COLO829 (cell line): ENCODE results near the gene BLOC1S1.
"Not testable (repeated sequence)": the region's sequence is repeated elsewhere in the genome, so short reads cannot be mapped to it uniquely, and the experiment has no call there.

ENCODE experiments used
- DNase-seq: peaks from one replicate; pipeline ENCODE4 v3.0.0; 2012; ENCODE audit warnings: low spot score

The BLOC1S1 gene

DNA sequence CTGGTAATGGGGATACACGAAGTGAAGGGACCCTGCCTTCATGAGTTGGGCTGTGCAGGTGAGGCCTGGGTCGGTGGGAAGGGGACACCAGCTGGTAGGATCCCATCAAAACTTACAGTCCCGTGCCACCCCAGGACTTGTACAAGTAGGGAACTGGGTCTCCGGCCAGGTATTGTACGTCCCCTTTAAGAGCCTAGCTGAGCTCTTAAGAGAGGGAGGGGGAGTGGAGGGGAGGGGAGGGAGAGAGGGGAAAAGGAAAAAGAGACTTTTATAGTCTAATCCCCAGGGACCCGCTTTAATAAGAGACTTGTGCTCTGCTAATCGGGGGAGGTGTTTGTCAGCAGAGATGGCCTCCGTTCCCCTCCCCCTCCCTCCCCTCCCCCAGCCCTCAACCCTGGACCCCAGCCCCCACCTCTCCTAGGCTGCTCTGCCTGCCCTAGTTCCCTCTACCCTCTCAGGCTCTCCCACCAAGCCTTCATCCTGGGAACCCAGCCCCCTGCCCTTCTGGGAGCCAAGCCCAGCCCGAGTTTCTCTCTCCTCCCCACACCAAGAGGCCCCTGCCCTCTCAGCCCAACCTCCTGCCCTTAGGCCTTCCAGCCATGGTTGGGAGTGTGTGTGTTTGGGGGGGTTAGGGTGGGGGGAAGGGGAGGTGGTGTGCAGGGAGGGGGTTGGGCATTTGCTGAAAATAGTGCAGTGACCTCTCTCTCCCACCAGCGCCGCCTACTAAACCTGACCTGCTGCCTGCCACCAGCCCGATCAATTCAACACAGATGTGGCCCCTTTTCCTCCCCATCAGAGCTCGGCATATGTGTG, 29.7 kb downstream of the BLOC1S1 start:
- DNase-seq, result peak; percentile 87

DNA sequence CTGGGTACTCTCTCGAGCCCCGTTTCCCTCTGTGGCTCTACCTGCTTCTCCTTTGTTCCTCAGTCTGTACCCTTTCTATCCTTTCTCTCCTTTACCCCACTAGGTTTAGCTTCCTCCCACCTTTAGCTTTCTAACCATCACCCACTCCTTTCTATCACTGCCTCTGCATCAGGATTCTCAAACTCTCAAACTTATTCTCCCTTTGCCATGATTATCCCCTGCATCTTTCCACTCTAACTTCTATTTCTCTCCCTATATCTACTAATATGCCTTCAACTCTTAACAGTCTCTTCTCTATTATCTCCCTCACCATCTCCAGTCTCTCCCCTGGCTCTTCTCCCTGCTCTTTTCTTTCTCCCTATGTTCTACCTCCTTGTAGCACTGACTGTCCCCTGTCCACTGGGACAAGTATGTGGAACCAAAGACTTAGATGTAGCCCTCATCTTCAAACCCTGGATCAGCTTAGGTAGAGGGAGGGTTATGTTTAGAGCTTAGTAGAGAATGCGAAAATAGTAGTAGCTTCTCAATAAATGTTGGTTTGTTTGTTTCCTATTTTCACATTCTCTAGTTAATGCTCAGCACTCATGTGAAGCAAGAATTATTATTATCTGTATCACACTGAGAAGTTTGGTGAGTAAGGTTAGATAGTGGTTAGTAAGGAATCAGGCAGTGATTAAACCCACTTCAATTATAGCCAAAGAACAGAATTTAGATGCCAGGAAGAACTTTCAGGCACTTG, 30.5 kb downstream of the BLOC1S1 start:
- DNase-seq, result no peak

DNA sequence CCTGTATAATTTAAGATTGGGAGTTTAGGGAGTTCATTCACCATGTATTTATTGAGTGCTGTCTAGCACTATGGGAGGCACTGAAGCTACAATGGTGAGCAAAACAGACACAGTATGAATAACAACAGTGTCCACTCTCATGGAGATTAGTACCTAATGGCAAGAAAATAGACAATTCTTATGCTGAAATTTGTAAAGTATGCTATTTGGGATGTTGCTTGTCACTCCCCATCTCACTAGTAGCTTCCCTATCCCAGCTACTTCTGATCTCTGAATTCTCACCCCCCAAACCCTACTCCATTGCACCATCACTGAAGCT, 31.0 kb downstream of the BLOC1S1 start:
- DNase-seq, result no peak

DNA sequence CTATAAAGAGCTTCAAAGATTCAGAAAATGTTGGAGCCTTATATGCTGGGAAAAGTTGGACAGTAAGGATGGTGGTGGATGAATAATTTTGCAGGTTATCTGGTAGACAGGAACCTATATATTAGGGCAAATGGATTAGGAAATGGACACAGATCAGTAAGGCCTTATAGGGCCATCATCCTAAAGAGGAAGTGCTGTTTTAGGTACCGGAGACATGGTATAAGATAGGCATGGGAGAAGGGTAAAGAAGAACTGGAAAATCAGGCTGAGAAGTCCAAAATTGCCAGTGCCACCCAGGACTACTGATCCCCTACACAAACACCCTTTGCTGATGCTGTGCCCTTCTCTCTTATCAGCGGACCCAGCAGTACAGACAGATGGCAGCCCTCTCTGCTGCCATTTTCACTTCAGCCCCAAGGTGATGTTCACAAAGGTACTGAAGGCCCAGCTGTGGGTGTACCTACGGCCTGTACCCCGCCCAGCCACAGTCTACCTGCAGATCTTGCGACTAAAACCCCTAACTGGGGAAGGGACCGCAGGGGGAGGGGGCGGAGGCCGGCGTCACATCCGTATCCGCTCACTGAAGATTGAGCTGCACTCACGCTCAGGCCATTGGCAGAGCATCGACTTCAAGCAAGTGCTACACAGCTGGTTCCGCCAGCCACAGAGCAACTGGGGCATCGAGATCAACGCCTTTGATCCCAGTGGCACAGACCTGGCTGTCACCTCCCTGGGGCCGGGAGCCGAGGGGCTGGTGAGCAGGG, 32.6 kb downstream of the BLOC1S1 start:
- DNase-seq, result no peak

DNA sequence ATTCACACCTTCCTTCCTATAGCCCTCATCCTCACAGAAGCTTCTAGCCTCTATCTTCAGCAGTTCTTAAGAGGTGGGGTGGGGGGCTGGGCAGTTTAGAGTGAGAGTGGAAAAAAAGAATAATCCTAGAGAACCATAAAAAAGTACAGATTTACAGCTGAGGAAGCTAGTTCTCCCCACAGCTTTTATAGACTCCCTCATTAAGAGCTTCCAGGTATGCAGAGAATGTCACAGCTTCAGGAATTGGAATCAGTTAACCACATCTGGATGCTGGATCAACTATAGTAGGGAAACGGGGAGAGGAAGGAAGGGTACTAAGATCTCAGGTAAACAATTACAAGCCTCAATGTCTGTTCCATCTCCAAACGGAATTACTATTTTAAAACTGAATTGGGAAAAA, 39.4 kb downstream of the BLOC1S1 start:
- DNase-seq, result no peak

DNA sequence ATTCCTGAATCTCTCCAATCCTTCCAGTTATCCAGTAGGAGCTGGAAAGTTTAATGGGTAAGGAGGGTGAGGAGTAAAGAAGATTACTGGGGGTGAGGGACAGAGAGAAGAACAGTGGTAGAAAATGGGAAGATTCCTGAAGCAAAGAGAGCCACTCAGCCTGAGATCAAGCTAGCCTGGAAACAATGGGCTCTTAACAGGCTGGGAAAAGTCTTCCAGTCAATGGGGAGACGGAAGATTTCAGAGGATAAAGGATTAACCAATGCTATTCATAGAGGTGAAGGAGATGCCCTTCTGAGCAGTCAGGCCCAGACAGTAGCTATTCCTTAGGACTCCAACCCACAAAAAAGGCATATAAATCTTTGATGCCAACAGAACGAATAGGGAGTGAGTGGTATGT, 41.9 kb downstream of the BLOC1S1 start:
- no peak for DNase-seq

DNA sequence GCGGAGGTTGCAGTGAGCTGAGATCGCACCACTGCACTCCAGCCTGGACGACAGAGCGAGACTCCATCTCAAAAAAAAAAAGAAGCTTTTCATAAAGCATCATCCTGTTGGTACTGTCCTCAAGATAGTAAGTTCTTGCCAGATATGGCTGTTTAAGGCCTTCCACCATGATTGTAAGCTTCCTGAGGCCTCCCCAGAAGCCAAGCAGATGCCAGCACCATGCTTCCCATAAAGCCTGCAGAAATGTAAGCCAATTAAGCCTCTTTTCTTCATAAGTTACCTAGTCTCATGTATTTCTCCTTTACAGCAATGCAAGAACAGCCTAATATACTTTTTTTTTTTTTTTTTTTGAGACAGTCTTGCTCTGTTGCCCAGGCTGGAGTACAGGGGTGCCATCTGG, 42.7 kb downstream of the BLOC1S1 start:
- not testable (repeated sequence) for DNase-seq

DNA sequence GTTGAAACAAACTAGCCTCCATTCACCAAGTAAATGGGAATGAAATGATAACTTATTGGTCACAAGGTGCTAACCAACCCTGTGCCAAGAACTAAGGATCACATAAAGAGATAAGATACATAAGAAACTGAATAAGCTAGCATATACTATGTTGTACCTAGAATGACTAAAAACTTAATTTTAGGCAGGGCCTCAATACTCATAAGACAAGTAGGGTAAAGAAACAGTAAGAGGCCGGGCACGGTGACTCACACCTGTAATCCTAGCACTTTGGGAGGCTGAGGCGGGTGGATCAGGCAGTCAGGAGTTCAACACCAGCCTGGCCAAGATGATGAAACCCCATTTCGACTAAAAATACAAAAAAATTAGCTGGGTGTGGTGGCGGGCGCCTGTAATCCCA, 44.8 kb downstream of the BLOC1S1 start:
- DNase-seq, result no peak

DNA sequence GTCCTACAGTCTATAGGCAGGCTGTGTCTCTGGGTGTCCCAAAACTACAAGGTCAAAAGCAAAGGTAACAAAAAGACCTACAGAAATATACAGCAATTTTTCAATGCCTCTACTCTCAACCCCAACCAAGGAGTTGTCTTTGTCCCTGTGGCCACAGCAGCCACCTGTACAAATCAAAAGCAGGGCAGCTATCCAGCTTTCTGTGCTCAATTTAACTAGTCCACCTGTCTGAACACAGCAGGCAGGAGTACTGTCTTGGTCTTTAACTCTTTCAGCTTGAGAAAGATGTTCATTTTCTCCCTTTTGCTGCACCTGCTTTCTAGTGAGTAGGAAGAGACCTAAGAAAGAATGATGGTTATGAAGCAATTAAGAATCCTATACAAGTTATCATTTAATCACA, 46.8 kb downstream of the BLOC1S1 start:
- no peak for DNase-seq

DNA sequence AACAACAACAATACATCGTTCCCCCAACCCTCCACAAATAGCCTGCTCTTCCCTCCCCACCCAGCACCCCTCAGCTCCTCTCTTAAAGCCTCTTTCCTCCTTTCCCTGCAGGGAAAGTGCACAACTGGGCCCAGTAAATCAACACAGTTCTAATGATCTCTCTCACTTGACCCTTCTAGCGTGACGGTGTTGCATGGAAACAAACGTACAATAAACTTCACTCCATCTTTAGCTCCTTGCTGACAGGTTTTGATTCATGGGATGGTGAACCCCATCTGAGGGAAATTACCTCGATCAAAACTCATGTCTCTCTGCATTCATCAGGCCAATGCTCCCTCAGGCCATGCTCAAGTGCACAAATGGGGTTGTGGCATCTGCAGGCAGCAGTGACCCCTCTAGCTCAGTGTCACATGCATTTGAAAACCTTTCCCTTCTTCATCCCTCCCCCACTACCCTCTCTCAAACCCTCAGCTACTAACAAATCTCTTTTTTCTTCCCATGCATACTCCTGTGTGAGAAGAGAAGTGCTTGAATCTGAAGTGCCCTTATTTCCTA, 50.0 kb downstream of the BLOC1S1 start:
- DNase-seq, result no peak

DNA sequence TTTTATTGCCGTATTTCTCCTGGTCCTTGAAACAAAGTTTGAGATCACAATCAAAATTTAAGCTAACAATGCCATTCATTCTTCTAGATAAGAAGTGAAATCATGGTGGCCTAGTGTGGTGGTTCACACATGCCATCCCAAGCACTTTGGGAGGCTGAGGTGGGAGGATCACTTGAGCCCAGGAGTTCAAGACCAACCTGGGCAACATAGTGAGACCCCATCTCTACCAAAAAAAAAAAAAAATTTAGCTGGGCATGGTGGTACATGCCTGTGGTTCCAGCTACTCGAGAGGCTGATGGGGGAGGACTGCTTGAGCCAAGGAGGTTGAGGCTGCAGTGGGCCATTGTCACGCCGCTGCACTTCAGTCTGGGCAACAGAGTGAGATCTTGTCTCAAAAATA, 51.3 kb downstream of the BLOC1S1 start:
- no peak for DNase-seq
